ENCODE measurements around the gene NAV3. TPM values are rescaled to one million over a fixed set of nuclear protein-coding genes. Genes with fewer than 3 reads are reported as not detected.

Gene NAV3
- total RNA-seq, 1 experiment from 2014 or later: 6.8 TPM

- ChIA-PET CTCF (no interaction called here), POLR2A (ENCODE audit: unreplicated experiment) (interaction anchor here (0.7 kb wide), 1 partner anchor 50 kb away, joined by 4 read pairs; no protein-coding TSS in a partner anchor)
- Histone ChIP-seq H4K20me1 (ENCODE audit: low read length) (no peaks in the 10 kb centered on the region), H3K4me2 (ENCODE audit: low read length) (no peak overlapping the region), H3K9me2 (replicated peaks; ENCODE audit: low read length) (no peaks in the 10 kb centered on the region), H3K27ac (ENCODE audit: low read length) (no peak overlapping the region), H3K27me3 (ENCODE audit: low read length) (no peaks in the 10 kb centered on the region), H3K4me1 (ENCODE audit: insufficient read depth, low read length) (peaks cover 11% of the 10 kb centered on the region), H3K36me3 (ENCODE audit: low read depth, low read length) (no peaks in the 10 kb centered on the region), H3F3A (ENCODE audit: low read length, unreplicated experiment) (no peaks in the 10 kb centered on the region), H3K4me3 (ENCODE audit: low read length) (no peak overlapping the region), H3K9me3 (ENCODE audit: low read length) (no peaks in the 10 kb centered on the region), H2AFZ (ENCODE audit: low read length) (no peak overlapping the region), H3K79me2 (ENCODE audit: low read length) (no peaks in the 10 kb centered on the region), H3K9ac (ENCODE audit: low read length) (no peak overlapping the region)
- intact Hi-C loops (cut with micrococcal nuclease): loop anchor here (5.0 kb wide), 3 partner anchors 54 to 274 kb away; no protein-coding TSS in a partner anchor
- TF ChIP-seq CTCF (conservative IDR thresholded peaks at IDR 0.05; ENCODE audit: low read depth, low read length) (no peak; the same call in 1 of the 2 replicates), EZH2phosphoT487 (IDR thresholded peaks at IDR 0.05; ENCODE audit: borderline replicate concordance, low read length) (no peak), EZH2 (IDR thresholded peaks at IDR 0.05; ENCODE audit: low read length, unreplicated experiment) (no peak)
- DNase-seq (no peak), ATAC-seq (no peak)
- BruUV-seq (replicated peaks): no TSS peak
These were observed 166.0 kb downstream of the NAV3 start for GRCh38 chr12:77996670-77997069.

DNA sequence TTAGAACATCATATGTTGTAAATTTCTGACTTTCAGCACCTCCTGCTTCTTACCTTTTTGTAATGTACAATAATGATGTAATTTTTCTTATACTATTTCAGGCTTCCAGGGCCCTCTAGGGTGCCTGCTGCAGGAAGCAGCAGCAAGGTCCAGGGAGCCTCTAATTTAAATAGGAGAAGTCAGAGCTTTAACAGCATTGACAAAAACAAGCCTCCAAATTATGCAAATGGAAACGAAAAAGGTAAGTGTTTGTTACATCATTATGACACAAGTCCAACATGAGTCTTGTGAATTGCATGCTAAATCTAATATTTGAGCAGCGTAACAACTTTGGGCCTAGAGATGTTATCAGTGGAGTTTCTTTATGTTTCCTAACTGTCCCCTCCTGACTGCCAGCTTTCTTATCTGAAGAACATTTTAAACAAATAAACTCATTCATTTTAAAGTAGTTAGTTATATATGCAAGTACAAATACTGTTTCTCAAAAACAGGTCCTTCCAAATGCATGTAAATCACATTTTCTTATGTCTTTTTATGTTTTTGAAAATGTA lies 167.6 kb downstream of the NAV3 start:
- H3K4me2 ChIP-seq (ENCODE audit: low read length): no peak overlapping the region
- ChIA-PET CTCF (no interaction called here), POLR2A (ENCODE audit: unreplicated experiment) (no interaction called here)
- no peaks in the 10 kb centered on the region for H3K36me3 ChIP-seq (ENCODE audit: low read depth, low read length)
- intact Hi-C loops (cut with micrococcal nuclease): loop anchor here (5.0 kb wide), 3 partner anchors 56 to 276 kb away; no protein-coding TSS in a partner anchor
- DNase-seq (no peak), ATAC-seq (no peak)
- BruUV-seq (replicated peaks): no TSS peak
- H4K20me1 ChIP-seq (ENCODE audit: low read length): no peaks in the 10 kb centered on the region
- no peak overlapping the region for H3K9ac ChIP-seq (ENCODE audit: low read length)
- no peak for TF ChIP-seq EZH2 (IDR thresholded peaks at IDR 0.05; ENCODE audit: low read length, unreplicated experiment)
- TF ChIP-seq CTCF (conservative IDR thresholded peaks at IDR 0.05; ENCODE audit: low read depth, low read length): no peak
- no peak for TF ChIP-seq EZH2phosphoT487 (IDR thresholded peaks at IDR 0.05; ENCODE audit: borderline replicate concordance, low read length)
- H3K27me3 ChIP-seq (ENCODE audit: low read length): no peaks in the 10 kb centered on the region
- H3K4me3 ChIP-seq (ENCODE audit: low read length): no peak overlapping the region
- no peak overlapping the region for H2AFZ ChIP-seq (ENCODE audit: low read length)
- H3K9me3 ChIP-seq (ENCODE audit: low read length): no peaks in the 10 kb centered on the region
- H3K4me1 ChIP-seq (ENCODE audit: insufficient read depth, low read length): peaks cover 11% of the 10 kb centered on the region
- no peak overlapping the region for H3K27ac ChIP-seq (ENCODE audit: low read length)
- no peaks in the 10 kb centered on the region for H3K79me2 ChIP-seq (ENCODE audit: low read length)
- H3F3A ChIP-seq (ENCODE audit: low read length, unreplicated experiment): no peaks in the 10 kb centered on the region
- H3K9me2 ChIP-seq (replicated peaks; ENCODE audit: low read length): no peaks in the 10 kb centered on the region

- TF ChIP-seq CTCF (conservative IDR thresholded peaks at IDR 0.05; ENCODE audit: low read depth, low read length) (no peak), EZH2phosphoT487 (IDR thresholded peaks at IDR 0.05; ENCODE audit: borderline replicate concordance, low read length) (no peak), EZH2 (IDR thresholded peaks at IDR 0.05; ENCODE audit: low read length, unreplicated experiment) (no peak)
- BruUV-seq (replicated peaks): no TSS peak
- H3K36me3 ChIP-seq (ENCODE audit: low read depth, low read length): no peaks in the 10 kb centered on the region
- H3K9ac ChIP-seq (ENCODE audit: low read length): no peak overlapping the region
- no peaks in the 10 kb centered on the region for H3K9me2 ChIP-seq (replicated peaks; ENCODE audit: low read length)
- no peak for ATAC-seq
- no peaks in the 10 kb centered on the region for H3K9me3 ChIP-seq (ENCODE audit: low read length)
- intact Hi-C loops (cut with micrococcal nuclease): loop anchor here (5.0 kb wide), 3 partner anchors 57 to 277 kb away; no protein-coding TSS in a partner anchor
- no peaks in the 10 kb centered on the region for H3K79me2 ChIP-seq (ENCODE audit: low read length)
- H2AFZ ChIP-seq (ENCODE audit: low read length): no peak overlapping the region
- H3K4me2 ChIP-seq (ENCODE audit: low read length): no peak overlapping the region
- DNase-seq: no peak
- ChIA-PET POLR2A (ENCODE audit: unreplicated experiment) (no interaction called here), CTCF (no interaction called here)
- H3K27ac ChIP-seq (ENCODE audit: low read length): no peak overlapping the region
- no peaks in the 10 kb centered on the region for H3F3A ChIP-seq (ENCODE audit: low read length, unreplicated experiment)
- peaks cover 11% of the 10 kb centered on the region for H3K4me1 ChIP-seq (ENCODE audit: insufficient read depth, low read length)
- no peaks in the 10 kb centered on the region for H4K20me1 ChIP-seq (ENCODE audit: low read length)
- H3K4me3 ChIP-seq (ENCODE audit: low read length): no peak overlapping the region
- H3K27me3 ChIP-seq (ENCODE audit: low read length): no peaks in the 10 kb centered on the region
These were observed 168.5 kb downstream of the NAV3 start for GRCh38 chr12:77999074-77999715.

All from PC-3 (cell line).